Activated naive CD4-positive, alpha-beta T cell treated with anti-CD3 and anti-CD28 coated beads for 36 hours (primary cell): ENCODE data around the gene ANGPTL2. TPM values are rescaled to one million over a fixed set of nuclear protein-coding genes. Genes with fewer than 3 reads are reported as not detected.

ENCODE experiments used
- CTCF ChIA-PET: fragments of 350-600 bp; sonication (Branson Sonifier 250); formaldehyde crosslinking; loops from one replicate; lab custom pipeline; 2021; ENCODE audit warnings: antibody characterized with exemption; lab: Charles Lee
- DNase-seq: peaks from one replicate; pipeline ENCODE4 v3.0.0-alpha.2; 2020
- H3K27ac Mint-ChIP-seq: one replicate; pipeline ENCODE4 v1.8.0; 2021; ENCODE audit warnings: mild to moderate bottlenecking, mixed read lengths
- H3K27me3 Mint-ChIP-seq: one replicate; pipeline ENCODE4 v1.8.0; 2021; ENCODE audit warnings: low read depth, mixed read lengths
- H3K36me3 Mint-ChIP-seq: one replicate; pipeline ENCODE4 v1.8.0; 2021; ENCODE audit warnings: low read depth, mixed read lengths
- H3K4me1 Mint-ChIP-seq: one replicate; pipeline ENCODE4 v1.8.0; 2021; ENCODE audit warnings: low read depth, mixed read lengths
- H3K4me3 Mint-ChIP-seq: one replicate; pipeline ENCODE4 v1.8.0; 2021; ENCODE audit warnings: mild to moderate bottlenecking, moderate library complexity, mixed read lengths
- H3K9me3 Mint-ChIP-seq: one replicate; pipeline ENCODE4 v1.8.0; 2021; ENCODE audit warnings: mixed read lengths
- intact Hi-C: fragments of 100-400 bp; cut with micrococcal nuclease; formaldehyde crosslinking; loops from one replicate; pipeline ENCODE4 v1.15.1; 2023
- total RNA-seq, 2 experiments: library from RNA; stranded (reverse); gene quantifications; one replicate each; pipeline ENCODE4 v1.2.3, GENCODE V29; 2021

Gene ANGPTL2
- total RNA-seq, 2 experiments from 2014 or later: not detected

- H3K9me3 Mint-ChIP-seq: no peaks in the 10 kb centered on the region
- H3K36me3 Mint-ChIP-seq: no peaks in the 10 kb centered on the region
- H3K27ac Mint-ChIP-seq: no peak overlapping the region
- intact Hi-C loops: no loop called here
- peaks cover 12% of the 10 kb centered on the region for H3K4me1 Mint-ChIP-seq
- no peak for DNase-seq
- CTCF ChIA-PET: interaction anchor here (1.3 kb wide), 2 partner anchors 15 to 36 kb away, joined by 3 read pairs; no protein-coding TSS in a partner anchor
- H3K4me3 Mint-ChIP-seq: no peak overlapping the region
- peaks cover 30% of the 10 kb centered on the region for H3K27me3 Mint-ChIP-seq
These were observed 3.7 kb downstream of the ANGPTL2 start for GRCh38 chr9:127118597-127119319.

- Mint-ChIP-seq H3K27me3 (peaks cover 22% of the 10 kb centered on the region), H3K36me3 (no peaks in the 10 kb centered on the region), H3K27ac (no peak overlapping the region), H3K9me3 (no peaks in the 10 kb centered on the region), H3K4me3 (no peak overlapping the region), H3K4me1 (peaks cover 10% of the 10 kb centered on the region)
- DNase-seq: no peak
- CTCF ChIA-PET: interaction anchor here (1.3 to 1.4 kb wide), 2 partner anchors 15 to 152 kb away, joined by 3 read pairs; no protein-coding TSS in a partner anchor
- intact Hi-C loops: no loop called here
These were observed 4.6 kb downstream of the ANGPTL2 start for GRCh38 chr9:127117801-127118200.

GRCh38 chr9:127116957-127117356 is 5.5 kb downstream of the ANGPTL2 start:
- intact Hi-C loops: no loop called here
- Mint-ChIP-seq H3K27ac (no peak overlapping the region), H3K36me3 (no peaks in the 10 kb centered on the region), H3K4me1 (peaks cover 8% of the 10 kb centered on the region), H3K27me3 (peaks cover 19% of the 10 kb centered on the region), H3K4me3 (no peak overlapping the region), H3K9me3 (no peaks in the 10 kb centered on the region)
- DNase-seq: no peak
- CTCF ChIA-PET: interaction anchor here (1.4 kb wide), 1 partner anchor 151 kb away, joined by 3 read pairs; no protein-coding TSS in a partner anchor

GRCh38 chr9:127116088-127116726 is 6.2 kb downstream of the ANGPTL2 start:
- Mint-ChIP-seq H3K9me3 (no peaks in the 10 kb centered on the region), H3K27ac (no peak overlapping the region), H3K4me1 (peaks cover 6% of the 10 kb centered on the region), H3K4me3 (no peak overlapping the region), H3K27me3 (peaks cover 11% of the 10 kb centered on the region), H3K36me3 (no peaks in the 10 kb centered on the region)
- no peak for DNase-seq
- CTCF ChIA-PET: interaction anchor here (1.4 kb wide), 1 partner anchor 151 kb away, joined by 3 read pairs; no protein-coding TSS in a partner anchor
- intact Hi-C loops: no loop called here

- Mint-ChIP-seq H3K4me3 (no peak overlapping the region), H3K27ac (no peak overlapping the region), H3K36me3 (no peaks in the 10 kb centered on the region), H3K9me3 (no peaks in the 10 kb centered on the region), H3K4me1 (peaks cover 6% of the 10 kb centered on the region), H3K27me3 (peaks cover 7% of the 10 kb centered on the region)
- intact Hi-C loops: no loop called here
- CTCF ChIA-PET: no interaction called here
- no peak for DNase-seq
These were observed 7.8 kb downstream of the ANGPTL2 start for GRCh38 chr9:127114606-127115005.

- Mint-ChIP-seq H3K27me3 (no peaks in the 10 kb centered on the region), H3K9me3 (no peaks in the 10 kb centered on the region), H3K4me3 (no peak overlapping the region), H3K27ac (no peak overlapping the region), H3K36me3 (no peaks in the 10 kb centered on the region), H3K4me1 (peaks cover 6% of the 10 kb centered on the region)
- DNase-seq: no peak
- intact Hi-C loops: no loop called here
- CTCF ChIA-PET: no interaction called here
These were observed 9.1 kb downstream of the ANGPTL2 start for GRCh38 chr9:127113191-127113972.

GRCh38 chr9:127112735-127113161 is 9.7 kb downstream of the ANGPTL2 start:
- Mint-ChIP-seq H3K4me1 (peaks cover 6% of the 10 kb centered on the region), H3K27me3 (no peaks in the 10 kb centered on the region), H3K27ac (no peak overlapping the region)

GRCh38 chr9:127112056-127112455 is 10.4 kb downstream of the ANGPTL2 start:
- H3K9me3 Mint-ChIP-seq: no peaks in the 10 kb centered on the region
- intact Hi-C loops: no loop called here
- peaks cover 6% of the 10 kb centered on the region for H3K4me1 Mint-ChIP-seq
- H3K4me3 Mint-ChIP-seq: no peak overlapping the region
- DNase-seq: no peak
- no peak overlapping the region for H3K27ac Mint-ChIP-seq
- H3K27me3 Mint-ChIP-seq: no peaks in the 10 kb centered on the region
- CTCF ChIA-PET: interaction anchor here (0.6 kb wide), 1 partner anchor 219 kb away, joined by 3 read pairs; no protein-coding TSS in a partner anchor
- no peaks in the 10 kb centered on the region for H3K36me3 Mint-ChIP-seq

More at GRCh38 chr9:127112735-127113161, 9.7 kb downstream of the ANGPTL2 start:
- no peak for DNase-seq
- H3K4me3 Mint-ChIP-seq: no peak overlapping the region
- CTCF ChIA-PET: no interaction called here
- intact Hi-C loops: no loop called here
- H3K36me3 Mint-ChIP-seq: no peaks in the 10 kb centered on the region
- no peaks in the 10 kb centered on the region for H3K9me3 Mint-ChIP-seq

GRCh38 chr9:127109212-127109711 is 13.2 kb downstream of the ANGPTL2 start:
- intact Hi-C loops: no loop called here
- Mint-ChIP-seq H3K27ac (no peak overlapping the region), H3K4me1 (no peaks in the 10 kb centered on the region), H3K4me3 (no peak overlapping the region), H3K9me3 (no peaks in the 10 kb centered on the region), H3K27me3 (no peaks in the 10 kb centered on the region), H3K36me3 (no peaks in the 10 kb centered on the region)
- no peak for DNase-seq
- CTCF ChIA-PET: no interaction called here

GRCh38 chr9:127107929-127108876 is 14.2 kb downstream of the ANGPTL2 start:
- Mint-ChIP-seq H3K9me3 (no peaks in the 10 kb centered on the region), H3K27ac (no peak overlapping the region), H3K36me3 (no peaks in the 10 kb centered on the region), H3K4me3 (no peak overlapping the region), H3K4me1 (no peaks in the 10 kb centered on the region), H3K27me3 (no peaks in the 10 kb centered on the region)
- intact Hi-C loops: no loop called here
- no peak for DNase-seq
- CTCF ChIA-PET: no interaction called here

- intact Hi-C loops: no loop called here
- Mint-ChIP-seq H3K27ac (no peak overlapping the region), H3K9me3 (no peaks in the 10 kb centered on the region), H3K4me1 (no peaks in the 10 kb centered on the region), H3K4me3 (no peak overlapping the region), H3K36me3 (no peaks in the 10 kb centered on the region), H3K27me3 (no peaks in the 10 kb centered on the region)
- DNase-seq: no peak
- CTCF ChIA-PET: no interaction called here
These were observed 15.1 kb downstream of the ANGPTL2 start for GRCh38 chr9:127107171-127107928.
